ENCODE data around the gene NUP93. TPM values are rescaled to one million over a fixed set of nuclear protein-coding genes. Genes with fewer than 3 reads are reported as not detected.

NUP93 gene
- polyA plus RNA-seq, 1 of the 3 experiments (the other 2 are of a cell fraction): 43.1 TPM

DNA sequence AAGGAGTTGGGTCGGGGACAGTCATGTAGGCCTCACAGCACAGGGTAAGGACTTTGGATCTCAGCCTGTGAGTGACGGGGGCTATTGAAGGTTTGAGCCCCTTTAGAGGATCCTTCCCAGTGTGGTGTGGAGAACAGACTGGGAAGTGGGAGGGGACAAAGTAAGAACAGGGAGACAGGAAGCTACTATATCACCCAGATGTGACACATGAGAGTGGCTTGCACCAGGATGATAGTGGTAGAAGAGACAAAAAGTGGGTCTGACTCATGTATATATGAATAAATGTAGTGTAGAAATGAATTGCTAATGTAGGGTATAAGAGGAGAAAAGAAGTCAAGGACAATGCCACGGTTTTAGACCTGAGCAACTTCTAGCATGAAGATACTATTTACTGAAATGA lies 4.5 kb downstream of the NUP93 start:
- H3K27ac ChIP-seq (ENCODE audit: low read depth in 2 of 2, low read length in 1 of 2): no peak overlapping the region
- no peaks in the 10 kb centered on the region for H3K27me3 ChIP-seq (ENCODE audit: insufficient read depth)
- 0 out of 2 replicates have a peak, but pooled peaks cover 2% of the 10 kb centered on the region for H4K20me1 ChIP-seq (ENCODE audit: insufficient read depth)
- 84% methylated on average over 3 of the region's 3 CpGs for WGBS (ENCODE audit: low lambda C conversion rate)
- H3K9me3 ChIP-seq: no peaks in the 10 kb centered on the region
- H3K4me2 ChIP-seq: no peak overlapping the region
- peaks cover 7% of the 10 kb centered on the region for H3F3A ChIP-seq (replicated peaks; ENCODE audit: insufficient read depth)
- DNase-seq: no peak
- H3K9ac ChIP-seq: no peak overlapping the region
- no peaks in the 10 kb centered on the region for H3K36me3 ChIP-seq (replicated peaks in 1 of 2; ENCODE audit: control insufficient read depth in 1 of 2, insufficient read depth in 2 of 2, low read length in 1 of 2)
- H3K9me2 ChIP-seq: no peaks in the 10 kb centered on the region
- ChIA-PET POLR2A (no interaction called here), CTCF (interaction anchor here (1.0 kb wide), 1 partner anchor 55 kb away, joined by 3 read pairs; no protein-coding TSS in a partner anchor)
- H3K4me3 ChIP-seq (ENCODE audit: low read depth in 2 of 2, low read length in 1 of 2): no peak overlapping the region
- no peak for TF ChIP-seq GATA2 (CRISPR knock-in tag; IDR thresholded peaks at IDR 0.05)
- no peak for TF ChIP-seq YY1 (IDR thresholded peaks at IDR 0.05; ENCODE audit: low read depth)
- no peak for TF ChIP-seq TAF1 (IDR thresholded peaks at IDR 0.05; ENCODE audit: borderline replicate concordance, low read depth, low read length)
- TF ChIP-seq TEAD4 (IDR thresholded peaks at IDR 0.05; ENCODE audit: borderline replicate concordance, insufficient read depth): no peak
- TF ChIP-seq MEF2A (IDR thresholded peaks at IDR 0.05; ENCODE audit: borderline replicate concordance, low read depth): no peak
- TF ChIP-seq POLR2AphosphoS5 (IDR thresholded peaks at IDR 0.05; ENCODE audit: low read depth, low read length): no peak
- no peak for TF ChIP-seq IRF3 (IDR thresholded peaks at IDR 0.05; ENCODE audit: low read depth, low read length)
- TF ChIP-seq CTCF (IDR thresholded peaks at IDR 0.05): no peak
- no peak for TF ChIP-seq PBX3 (IDR thresholded peaks at IDR 0.05)
- TF ChIP-seq SMC3 (IDR thresholded peaks at IDR 0.05; ENCODE audit: low read depth, low read length): no peak
- TF ChIP-seq JUND (IDR thresholded peaks at IDR 0.05): no peak
- TF ChIP-seq FOXM1 (IDR thresholded peaks at IDR 0.05; ENCODE audit: low read depth): no peak
- no peak for TF ChIP-seq FOXJ3 (CRISPR knock-in tag; IDR thresholded peaks at IDR 0.05)
- no peak for TF ChIP-seq ZBTB33 (IDR thresholded peaks at IDR 0.05; ENCODE audit: borderline replicate concordance, low read depth)
- no peak for TF ChIP-seq RCOR1 (IDR thresholded peaks at IDR 0.05; ENCODE audit: low read length)
- no peak for TF ChIP-seq NRF1 (IDR thresholded peaks at IDR 0.05; ENCODE audit: low read depth, low read length)
- no peak for TF ChIP-seq SIN3A (IDR thresholded peaks at IDR 0.05; ENCODE audit: borderline replicate concordance, low read depth, low read length)
- TF ChIP-seq RAD21 (IDR thresholded peaks at IDR 0.05; ENCODE audit: low read length): no peak
- no peak overlapping the region for H2AFZ ChIP-seq (ENCODE audit: low read depth)
- H3K4me1 ChIP-seq (ENCODE audit: control insufficient read depth in 1 of 2, insufficient read depth in 2 of 2, low read depth in 1 of 2, low read length in 1 of 2): peaks cover 6% of the 10 kb centered on the region in 2 experiments; a peak in 2 of 4 replicates
- H3K79me2 ChIP-seq (ENCODE audit: insufficient read depth): peaks cover 87% of the 10 kb centered on the region
